Liver (tissue), 9 donors: ENCODE results near the gene ERBB2. TPM values are rescaled to one million over a fixed set of nuclear protein-coding genes. Genes with fewer than 3 reads are reported as not detected.

Source experiments
- DNase-seq: peaks from one replicate; pipeline ENCODE4 v3.0.0-alpha.2; 2017; ENCODE audit warnings: low spot score
- H3K27ac ChIP-seq, 2 donors: one replicate each; pipeline ENCODE4 v1.7.0; 2013; ENCODE audit warnings: inconsistent platforms in 2 of 2, low read length in 2 of 2, control low read depth in 1 of 2, low read depth in 1 of 2, mild to moderate bottlenecking in 1 of 2
- H3K27me3 ChIP-seq, 4 donors: one replicate each; pipeline versions ENCODE4 v1.6.1 to v1.7.0; 2013; ENCODE audit warnings: low read length in 3 of 4, inconsistent platforms in 1 of 4, mild to moderate bottlenecking in 1 of 4, moderate library complexity in 1 of 4; ENCODE audit not compliant: control insufficient read depth in 4 of 4, insufficient read depth in 4 of 4
- H3K36me3 ChIP-seq, 4 donors: one replicate each; pipeline versions ENCODE4 v1.6.1 to v1.7.0; 2013; ENCODE audit warnings: low read length in 3 of 4, mild to moderate bottlenecking in 3 of 4, low read depth in 1 of 4, moderate library complexity in 1 of 4; ENCODE audit not compliant: control insufficient read depth in 4 of 4, insufficient read depth in 3 of 4
- H3K4me1 ChIP-seq, 4 donors: one replicate each; pipeline versions ENCODE4 v1.6.1 to v1.7.0; 2013; ENCODE audit warnings: low read length in 3 of 4, mild to moderate bottlenecking in 3 of 4, moderate library complexity in 1 of 4; ENCODE audit not compliant: control insufficient read depth in 4 of 4, insufficient read depth in 4 of 4
- H3K4me3 ChIP-seq, 3 donors: one replicate each; pipeline versions ENCODE4 v1.6.1 to v1.7.0; 2013; ENCODE audit warnings: low read length in 3 of 3, control low read depth in 1 of 3, low read depth in 1 of 3, mild to moderate bottlenecking in 1 of 3
- H3K9ac ChIP-seq, 2 donors: one replicate each; pipeline ENCODE4 v1.7.0; 2013; ENCODE audit warnings: low read length in 2 of 2, mild to moderate bottlenecking in 2 of 2, moderate library complexity in 2 of 2, control low read depth in 1 of 2, low read depth in 1 of 2
- H3K9me3 ChIP-seq, 4 donors: one replicate each; pipeline versions ENCODE4 v1.6.1 to v1.7.0; 2013; ENCODE audit warnings: low read length in 3 of 4; ENCODE audit not compliant: control insufficient read depth in 4 of 4
- FOXA1 ChIP-seq: IDR thresholded peaks from 2 replicates; pipeline ENCODE4 v1.6.1; 2016; ENCODE audit warnings: antibody characterized with exemption
- FOXA2 ChIP-seq: IDR thresholded peaks from 2 replicates; pipeline ENCODE4 v1.6.1; 2016; ENCODE audit warnings: antibody characterized with exemption
- GABPA ChIP-seq, 2 donors: IDR thresholded peaks in 1 of 2; conservative IDR thresholded peaks in 1 of 2; 2 replicates each; pipeline ENCODE4 v1.6.1; 2016; ENCODE audit warnings: antibody characterized with exemption in 2 of 2, mild to moderate bottlenecking in 1 of 2, moderate library complexity in 1 of 2
- HNF4A ChIP-seq, 2 donors: conservative IDR thresholded peaks; 2 replicates each; pipeline ENCODE4 v1.6.1; 2016; ENCODE audit warnings: antibody characterized with exemption in 2 of 2, mild to moderate bottlenecking in 2 of 2
- HNF4G ChIP-seq: IDR thresholded peaks from 2 replicates; pipeline ENCODE4 v1.6.1; 2016; ENCODE audit warnings: antibody characterized with exemption
- JUND ChIP-seq, 2 donors: IDR thresholded peaks; 2 replicates each; pipeline ENCODE4 v1.6.1; 2016; ENCODE audit warnings: antibody characterized with exemption in 2 of 2
- MAX ChIP-seq: IDR thresholded peaks from 2 replicates; pipeline ENCODE4 v1.6.1; 2016; ENCODE audit warnings: antibody characterized with exemption
- NR2F2 ChIP-seq: IDR thresholded peaks from 2 replicates; pipeline ENCODE4 v1.6.1; 2016; ENCODE audit warnings: antibody characterized with exemption
- RAD21 ChIP-seq, 2 donors: IDR thresholded peaks; 2 replicates each; pipeline ENCODE4 v1.6.1; 2016; ENCODE audit warnings: antibody characterized with exemption in 2 of 2, mild to moderate bottlenecking in 2 of 2
- SP1 ChIP-seq: IDR thresholded peaks from 2 replicates; pipeline ENCODE4 v1.6.1; 2018; ENCODE audit warnings: antibody characterized with exemption, mild to moderate bottlenecking
- TAF1 ChIP-seq: conservative IDR thresholded peaks from 2 replicates; pipeline ENCODE4 v1.6.1; 2016; ENCODE audit warnings: antibody characterized with exemption, mild to moderate bottlenecking
- YY1 ChIP-seq: IDR thresholded peaks from 2 replicates; pipeline ENCODE4 v1.6.1; 2016; ENCODE audit warnings: antibody characterized with exemption, mild to moderate bottlenecking
- WGBS: extraction: QIAGEN DNeasy Blood & Tissue Kit; methylation state at CpG from one replicate; pipeline ENCODE4 v1.1.7; 2013; 5-methylcytosine and 5-hydroxymethylcytosine counted together
- polyA plus RNA-seq, 2 donors: library from polyadenylated mRNA; stranded (reverse) in 1 of 2; unstranded in 1 of 2; fragments of 200-250 nt in 1 of 2; fragments of >200 nt in 1 of 2; fragmentation: Nextera tagmentation in 1 of 2; extraction: Ambion mirVana in 1 of 2; gene quantifications; one replicate each; pipeline versions ENCODE4 v1.2.1 to v1.2.3, GENCODE V29; 2013 to 2015
- total RNA-seq, 2 donors: library from RNA; depleted of rRNA; stranded (reverse); fragments of >200 nt; gene quantifications; one replicate each; pipeline ENCODE4 v1.2.3, GENCODE V29; 2014
- TF ChIP-seq, protein P1 (sequence below): IDR thresholded peaks from 2 replicates; pipeline ENCODE4 v1.6.1; 2016; ENCODE audit warnings: antibody characterized with exemption, mild to moderate bottlenecking
- TF ChIP-seq, protein P2 (sequence below): fragments of 150-350 bp; IDR thresholded peaks from 2 replicates; pipeline ENCODE4 v1.5.1; 2017; ENCODE audit warnings: improper control_type of control experiment, low read depth, low read length; ENCODE audit not compliant: missing input control
- TF ChIP-seq, protein P3 (sequence below): IDR thresholded peaks from 2 replicates; pipeline ENCODE4 v1.6.1; 2016; ENCODE audit warnings: antibody characterized with exemption
- donor health status: healthy.
- donor health status: healthy.
- donor health status: healthy.
- donor health status: healthy.
- donor health status: healthy.

The ERBB2 gene
- total and polyA plus RNA-seq, 4 donors = 4.7 to 28.8 (median 15.7) TPM

GRCh38 chr17:39735882-39736281, 36.0 kb downstream of the ERBB2 start:
- Histone ChIP-seq H3K4me3 (no peak overlapping the region), H3K27me3 (no peaks in the 10 kb centered on the region), H3K27ac (no peak overlapping the region), H3K9ac (no peak overlapping the region), H3K9me3 (no peaks in the 10 kb centered on the region), H3K36me3 (no peaks in the 10 kb centered on the region), H3K4me1 (peaks cover 0 to 22% (median 13%) of the 10 kb centered on the region in 4 donors)
- 89% methylated on average over 2 of the region's 2 CpGs for WGBS
- no peak for DNase-seq
- TF ChIP-seq TAF1 = no peak
- TF ChIP-seq FOXA1 = no peak

DNA sequence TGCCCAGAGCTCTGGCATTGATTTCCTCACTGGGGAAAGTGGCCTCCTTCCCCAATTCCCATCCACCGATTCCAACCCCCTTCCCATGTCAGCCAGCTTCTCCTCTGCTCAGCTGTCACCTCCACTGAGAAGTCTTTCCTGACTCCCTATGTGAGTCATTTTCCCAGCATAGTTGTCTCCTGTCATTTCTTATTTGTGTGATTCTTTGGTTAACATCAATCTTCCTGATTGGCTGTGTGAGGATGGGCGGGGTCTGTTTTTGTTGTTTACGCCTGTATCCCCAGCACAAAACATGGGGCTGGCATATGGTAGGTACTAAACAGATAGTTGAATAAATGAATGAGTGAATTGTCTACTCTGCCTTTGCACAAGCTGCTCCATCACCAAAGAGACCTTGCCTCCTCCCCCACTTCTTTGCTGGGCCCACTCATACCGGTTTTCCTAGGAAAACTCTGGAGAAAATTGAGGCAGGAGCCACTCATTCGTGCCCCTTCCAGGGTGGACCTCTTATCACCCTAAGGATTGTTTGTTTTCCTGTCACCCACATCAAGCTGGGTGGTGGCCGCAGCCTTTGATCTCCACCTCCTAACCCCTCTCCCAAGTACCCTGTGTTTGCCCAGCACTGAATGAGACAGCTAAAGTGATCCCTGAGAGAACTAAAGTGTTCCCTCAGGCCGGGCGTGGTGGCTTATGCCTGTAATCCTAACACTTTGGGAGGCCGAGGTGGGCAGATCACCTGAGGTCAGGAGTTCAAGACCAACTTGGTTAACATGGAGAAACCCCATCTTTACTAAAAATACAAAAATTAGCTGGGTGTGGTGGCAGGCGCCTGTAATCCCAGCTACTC, 36.7 kb downstream of the ERBB2 start:
- no peak overlapping the region for H3K9ac ChIP-seq
- WGBS = 57% methylated on average over 10 of the region's 10 CpGs
- peak overlapping the region in 1 of 3 donors; percentile 64 for H3K4me3 ChIP-seq

DNA sequence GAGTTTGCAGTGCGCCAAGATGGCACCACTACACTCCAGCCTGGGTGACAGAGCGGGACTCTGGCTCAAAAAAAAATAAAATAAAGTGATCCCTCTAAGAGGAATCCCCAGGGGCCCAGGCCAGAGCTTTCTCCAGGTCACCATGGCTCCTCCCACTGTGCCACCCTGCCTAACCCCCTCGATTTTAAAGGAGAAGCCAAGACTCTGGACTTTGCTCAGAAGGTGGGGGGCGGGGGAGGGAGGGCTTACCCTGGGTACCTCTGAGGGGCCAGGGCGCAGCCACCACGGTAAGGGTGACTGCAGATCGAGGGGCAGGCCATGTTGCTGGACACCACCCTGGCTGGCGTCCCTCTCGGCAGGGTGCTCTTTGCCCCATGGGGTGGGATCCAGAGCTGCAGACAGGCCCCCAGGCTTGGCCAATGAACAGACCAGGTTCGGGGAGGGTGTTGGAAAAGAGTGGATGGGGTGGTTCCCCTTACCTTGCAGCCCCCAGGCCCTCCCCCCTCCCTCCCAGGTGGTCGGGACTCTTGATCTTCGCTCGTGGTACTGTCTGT, 37.4 kb downstream of the ERBB2 start:
- Histone ChIP-seq H3K27me3 (no peaks in the 10 kb centered on the region), H3K9me3 (no peaks in the 10 kb centered on the region), H3K4me1 (peaks cover 0 to 27% (median 17%) of the 10 kb centered on the region in 4 donors), H3K36me3 (no peaks in the 10 kb centered on the region), H3K9ac (no peak overlapping the region), H3K27ac (peak overlapping the region; percentile 80 to 98), H3K4me3 (peak overlapping the region; percentile 21 to 75 (median 64))
- 27% methylated on average over 13 of the region's 13 CpGs for WGBS
- peak; percentile 66 for DNase-seq
- TF ChIP-seq JUND (IDR thresholded peaks at IDR 0.05) (no peak), GABPA (IDR thresholded peaks at IDR 0.05 in 1 of 2, conservative IDR thresholded peaks at IDR 0.05 in 1 of 2) (no peak), NR2F2 (no peak), HNF4A (conservative IDR thresholded peaks at IDR 0.05) (peak; percentile 77 to 85), FOXA2 (no peak), MAX (no peak), TAF1 (no peak), SP1 (peak; percentile 65)
- TF ChIP-seq, protein P1, sequence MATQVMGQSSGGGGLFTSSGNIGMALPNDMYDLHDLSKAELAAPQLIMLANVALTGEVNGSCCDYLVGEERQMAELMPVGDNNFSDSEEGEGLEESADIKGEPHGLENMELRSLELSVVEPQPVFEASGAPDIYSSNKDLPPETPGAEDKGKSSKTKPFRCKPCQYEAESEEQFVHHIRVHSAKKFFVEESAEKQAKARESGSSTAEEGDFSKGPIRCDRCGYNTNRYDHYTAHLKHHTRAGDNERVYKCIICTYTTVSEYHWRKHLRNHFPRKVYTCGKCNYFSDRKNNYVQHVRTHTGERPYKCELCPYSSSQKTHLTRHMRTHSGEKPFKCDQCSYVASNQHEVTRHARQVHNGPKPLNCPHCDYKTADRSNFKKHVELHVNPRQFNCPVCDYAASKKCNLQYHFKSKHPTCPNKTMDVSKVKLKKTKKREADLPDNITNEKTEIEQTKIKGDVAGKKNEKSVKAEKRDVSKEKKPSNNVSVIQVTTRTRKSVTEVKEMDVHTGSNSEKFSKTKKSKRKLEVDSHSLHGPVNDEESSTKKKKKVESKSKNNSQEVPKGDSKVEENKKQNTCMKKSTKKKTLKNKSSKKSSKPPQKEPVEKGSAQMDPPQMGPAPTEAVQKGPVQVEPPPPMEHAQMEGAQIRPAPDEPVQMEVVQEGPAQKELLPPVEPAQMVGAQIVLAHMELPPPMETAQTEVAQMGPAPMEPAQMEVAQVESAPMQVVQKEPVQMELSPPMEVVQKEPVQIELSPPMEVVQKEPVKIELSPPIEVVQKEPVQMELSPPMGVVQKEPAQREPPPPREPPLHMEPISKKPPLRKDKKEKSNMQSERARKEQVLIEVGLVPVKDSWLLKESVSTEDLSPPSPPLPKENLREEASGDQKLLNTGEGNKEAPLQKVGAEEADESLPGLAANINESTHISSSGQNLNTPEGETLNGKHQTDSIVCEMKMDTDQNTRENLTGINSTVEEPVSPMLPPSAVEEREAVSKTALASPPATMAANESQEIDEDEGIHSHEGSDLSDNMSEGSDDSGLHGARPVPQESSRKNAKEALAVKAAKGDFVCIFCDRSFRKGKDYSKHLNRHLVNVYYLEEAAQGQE = peak; percentile 37
- TF ChIP-seq, protein P2, sequence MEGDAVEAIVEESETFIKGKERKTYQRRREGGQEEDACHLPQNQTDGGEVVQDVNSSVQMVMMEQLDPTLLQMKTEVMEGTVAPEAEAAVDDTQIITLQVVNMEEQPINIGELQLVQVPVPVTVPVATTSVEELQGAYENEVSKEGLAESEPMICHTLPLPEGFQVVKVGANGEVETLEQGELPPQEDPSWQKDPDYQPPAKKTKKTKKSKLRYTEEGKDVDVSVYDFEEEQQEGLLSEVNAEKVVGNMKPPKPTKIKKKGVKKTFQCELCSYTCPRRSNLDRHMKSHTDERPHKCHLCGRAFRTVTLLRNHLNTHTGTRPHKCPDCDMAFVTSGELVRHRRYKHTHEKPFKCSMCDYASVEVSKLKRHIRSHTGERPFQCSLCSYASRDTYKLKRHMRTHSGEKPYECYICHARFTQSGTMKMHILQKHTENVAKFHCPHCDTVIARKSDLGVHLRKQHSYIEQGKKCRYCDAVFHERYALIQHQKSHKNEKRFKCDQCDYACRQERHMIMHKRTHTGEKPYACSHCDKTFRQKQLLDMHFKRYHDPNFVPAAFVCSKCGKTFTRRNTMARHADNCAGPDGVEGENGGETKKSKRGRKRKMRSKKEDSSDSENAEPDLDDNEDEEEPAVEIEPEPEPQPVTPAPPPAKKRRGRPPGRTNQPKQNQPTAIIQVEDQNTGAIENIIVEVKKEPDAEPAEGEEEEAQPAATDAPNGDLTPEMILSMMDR = no peak

More for the DNA sequence above, 36.7 kb downstream of the ERBB2 start:
- TF ChIP-seq JUND (IDR thresholded peaks at IDR 0.05) (no peak), RAD21 (IDR thresholded peaks at IDR 0.05) (no peak), SP1 (no peak), MAX (no peak), FOXA1 (no peak), YY1 (no peak), HNF4G (no peak), GABPA (IDR thresholded peaks at IDR 0.05 in 1 of 2, conservative IDR thresholded peaks at IDR 0.05 in 1 of 2) (no peak)
- TF ChIP-seq, protein P3, sequence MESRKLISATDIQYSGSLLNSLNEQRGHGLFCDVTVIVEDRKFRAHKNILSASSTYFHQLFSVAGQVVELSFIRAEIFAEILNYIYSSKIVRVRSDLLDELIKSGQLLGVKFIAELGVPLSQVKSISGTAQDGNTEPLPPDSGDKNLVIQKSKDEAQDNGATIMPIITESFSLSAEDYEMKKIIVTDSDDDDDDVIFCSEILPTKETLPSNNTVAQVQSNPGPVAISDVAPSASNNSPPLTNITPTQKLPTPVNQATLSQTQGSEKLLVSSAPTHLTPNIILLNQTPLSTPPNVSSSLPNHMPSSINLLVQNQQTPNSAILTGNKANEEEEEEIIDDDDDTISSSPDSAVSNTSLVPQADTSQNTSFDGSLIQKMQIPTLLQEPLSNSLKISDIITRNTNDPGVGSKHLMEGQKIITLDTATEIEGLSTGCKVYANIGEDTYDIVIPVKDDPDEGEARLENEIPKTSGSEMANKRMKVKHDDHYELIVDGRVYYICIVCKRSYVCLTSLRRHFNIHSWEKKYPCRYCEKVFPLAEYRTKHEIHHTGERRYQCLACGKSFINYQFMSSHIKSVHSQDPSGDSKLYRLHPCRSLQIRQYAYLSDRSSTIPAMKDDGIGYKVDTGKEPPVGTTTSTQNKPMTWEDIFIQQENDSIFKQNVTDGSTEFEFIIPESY = no peak
- no peaks in the 10 kb centered on the region for H3K9me3 ChIP-seq
- no peaks in the 10 kb centered on the region for H3K27me3 ChIP-seq
- H3K36me3 ChIP-seq = no peaks in the 10 kb centered on the region
- H3K27ac ChIP-seq = peak overlapping the region; percentile 80 to 98
- H3K4me1 ChIP-seq = peaks cover 0 to 27% (median 17%) of the 10 kb centered on the region in 4 donors
- no peak for DNase-seq
